Ammon's horn (tissue), 1 donor: ENCODE results near the gene SIRT3.
A peak's percentile ranks its signal among the peaks of the same experiment; 100 is the strongest.
"Not testable (repeated sequence)": the region's sequence is repeated elsewhere in the genome, so short reads cannot be mapped to it uniquely, and the experiment has no call there.

Experiments used
- DNase-seq: peaks from one replicate; pipeline ENCODE4 v3.0.0-alpha.2; 2016; ENCODE audit warnings: low spot score

The SIRT3 gene

DNA sequence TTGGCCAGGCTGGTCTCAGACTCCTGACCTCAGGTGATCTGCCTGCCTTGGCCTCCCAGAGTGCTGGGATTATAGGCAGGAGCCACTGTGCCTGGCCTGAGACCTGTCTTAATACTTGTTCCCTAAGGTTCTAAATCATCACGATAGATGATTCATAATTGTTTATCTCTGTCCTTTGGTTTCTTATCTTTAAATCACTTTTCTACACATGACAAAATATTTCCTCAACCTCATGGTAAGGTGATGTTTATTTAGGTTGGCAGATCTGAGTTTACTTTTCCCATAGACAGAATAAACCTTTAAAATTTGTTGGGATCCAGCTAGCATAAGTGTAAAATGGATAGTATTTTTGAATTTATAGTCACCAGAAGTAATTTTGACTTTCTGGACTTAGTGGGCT, 4.2 kb upstream of the SIRT3 start:
- no peak for DNase-seq

DNA sequence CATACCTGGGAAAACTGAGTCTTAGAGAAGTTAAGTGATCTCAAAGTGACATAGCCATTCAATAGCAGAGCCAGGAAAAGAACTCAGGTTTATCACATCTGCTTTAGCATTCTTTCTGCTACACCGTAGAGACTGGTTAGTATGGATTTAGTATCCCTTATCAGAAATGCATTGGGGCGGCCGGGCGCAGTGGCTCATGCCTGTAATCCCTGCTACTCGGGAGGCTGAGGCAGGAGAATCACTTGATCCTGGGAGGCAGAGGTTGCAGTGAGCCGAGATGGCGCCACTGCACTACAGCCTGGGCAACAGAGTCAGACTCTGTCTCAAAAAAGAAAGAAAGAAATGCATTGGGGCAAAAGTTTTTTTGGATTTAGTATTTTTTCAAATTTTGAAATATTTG, 2.2 kb upstream of the SIRT3 start:
- DNase-seq: not testable (repeated sequence)

DNA sequence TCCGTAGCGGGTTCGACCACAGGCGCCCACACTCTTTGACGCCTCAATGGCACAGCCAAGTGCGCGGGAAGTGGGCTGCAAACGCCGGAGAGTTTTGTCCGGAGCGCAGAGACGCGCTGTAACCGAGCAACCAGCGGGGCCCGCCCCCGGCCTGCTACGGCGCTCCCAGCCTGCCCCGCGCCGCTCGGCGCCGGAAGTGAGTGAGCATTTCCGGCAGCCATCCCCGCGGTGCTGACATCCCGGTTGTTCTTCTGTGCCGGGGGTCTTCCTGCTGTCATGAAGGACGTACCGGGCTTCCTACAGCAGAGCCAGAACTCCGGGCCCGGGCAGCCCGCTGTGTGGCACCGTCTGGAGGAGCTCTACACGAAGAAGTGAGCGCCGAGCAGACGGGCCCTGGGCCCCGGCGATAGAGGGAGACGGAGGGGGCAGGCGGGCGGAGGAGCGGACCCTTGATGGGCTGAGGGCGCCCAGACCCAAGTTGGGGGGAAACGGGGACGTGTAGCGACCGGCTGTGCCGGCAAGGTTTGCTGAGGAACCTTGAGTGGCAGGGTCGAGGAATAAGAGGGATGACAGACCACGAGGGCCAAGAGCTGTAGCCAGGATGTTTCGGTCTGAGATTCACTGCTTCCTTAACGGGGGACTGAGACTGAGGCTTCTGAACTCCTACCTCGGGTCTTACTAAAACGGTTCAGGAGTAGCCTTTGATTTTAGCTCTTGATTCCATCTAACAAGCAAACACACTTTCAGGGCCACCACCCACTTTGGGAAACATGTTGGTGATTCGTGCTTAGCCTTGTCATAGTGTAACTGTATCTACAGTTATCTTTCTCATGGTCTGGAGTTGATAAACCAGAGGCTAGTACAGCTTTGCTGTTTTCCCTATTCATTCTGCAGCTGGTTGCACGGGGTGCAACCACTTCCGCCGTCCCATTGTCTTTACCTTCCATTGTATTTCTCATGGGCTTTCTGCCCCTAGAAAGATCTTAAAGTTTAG, 929 bp upstream of the SIRT3 start, which contains the start of gene PSMD13:
Gene PSMD13, plus strand, starts transcription at position 203 of the 994 bp plus-strand sequence. Its CDS starts 74 bp downstream, at position 277.
- peak; percentile 84 for DNase-seq

DNA sequence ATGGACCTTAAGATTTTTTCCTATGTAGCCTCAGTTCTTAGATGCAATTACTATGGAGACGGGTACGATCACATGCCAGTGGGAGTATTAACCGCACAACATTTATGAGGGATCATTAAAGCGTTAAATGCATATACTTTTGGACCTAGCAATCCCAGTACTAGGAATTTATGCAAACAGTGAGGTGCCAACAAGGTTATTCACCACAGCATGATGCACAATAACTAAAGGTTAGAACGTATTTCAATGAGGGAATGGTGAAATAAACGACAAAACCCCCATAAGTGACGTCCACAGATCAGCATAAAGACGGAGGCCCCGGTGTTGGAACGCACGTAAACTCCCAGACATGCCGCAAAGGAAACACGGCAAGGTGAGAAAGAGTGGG, 539 bp downstream of the SIRT3 start:
- no peak for DNase-seq

DNA sequence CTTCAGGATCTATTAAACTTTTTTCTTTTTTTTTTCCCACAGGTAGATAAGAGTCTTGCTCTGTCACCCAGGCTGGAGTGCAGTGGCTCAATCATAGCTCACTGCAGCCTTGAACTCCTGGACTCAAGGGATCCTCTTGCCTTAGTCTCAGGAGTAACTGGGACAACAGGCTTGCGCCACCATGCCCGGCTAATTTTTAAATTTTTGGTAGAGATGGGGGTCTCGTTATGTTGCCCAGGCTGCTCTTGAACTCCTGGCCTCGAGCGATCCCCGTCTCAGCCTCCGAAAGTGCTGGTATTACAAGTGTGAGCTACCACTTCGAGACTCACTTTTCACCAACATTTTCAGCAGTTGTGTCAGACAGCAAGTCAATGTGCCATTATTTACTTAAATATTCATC, 962 bp downstream of the SIRT3 start:
- DNase-seq: no peak

DNA sequence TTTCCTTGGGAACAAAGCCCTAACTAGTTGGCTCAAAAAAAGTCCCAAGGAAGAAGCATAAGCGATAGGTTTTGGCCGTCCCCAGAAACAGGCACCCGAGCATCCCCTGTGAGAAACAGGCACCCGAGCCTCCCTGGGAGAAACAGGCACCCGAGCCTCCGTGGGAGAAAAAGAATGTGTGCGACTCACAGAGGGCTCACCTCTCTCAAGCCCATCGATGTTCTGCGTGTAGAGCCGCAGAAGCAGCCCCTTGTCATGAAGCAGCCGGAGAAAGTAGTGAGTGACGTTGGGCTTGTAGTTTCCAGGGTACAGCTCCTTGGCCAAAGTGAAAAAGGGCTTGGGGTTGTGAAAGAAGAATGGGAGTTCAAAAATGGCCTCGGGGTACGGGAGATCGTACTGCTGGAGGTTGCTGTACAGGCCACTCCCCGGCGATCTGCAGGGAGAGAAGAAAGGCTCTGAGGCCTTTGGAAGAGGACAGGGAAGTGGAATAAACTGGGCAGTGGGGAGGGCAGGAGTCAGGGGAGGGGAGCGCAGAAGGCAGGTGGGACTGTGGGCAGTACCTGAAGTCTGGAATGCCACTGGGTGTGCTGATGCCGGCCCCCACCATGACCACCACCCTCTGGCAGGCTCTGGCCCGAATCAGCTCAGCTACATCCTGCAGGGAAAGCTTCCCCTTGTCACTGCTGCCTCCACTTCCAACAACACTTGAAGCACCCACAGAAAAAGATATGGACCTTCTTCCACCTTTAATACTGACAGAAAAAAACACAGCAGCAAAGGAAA, 3.2 kb downstream of the SIRT3 start:
- DNase-seq: no peak

DNA sequence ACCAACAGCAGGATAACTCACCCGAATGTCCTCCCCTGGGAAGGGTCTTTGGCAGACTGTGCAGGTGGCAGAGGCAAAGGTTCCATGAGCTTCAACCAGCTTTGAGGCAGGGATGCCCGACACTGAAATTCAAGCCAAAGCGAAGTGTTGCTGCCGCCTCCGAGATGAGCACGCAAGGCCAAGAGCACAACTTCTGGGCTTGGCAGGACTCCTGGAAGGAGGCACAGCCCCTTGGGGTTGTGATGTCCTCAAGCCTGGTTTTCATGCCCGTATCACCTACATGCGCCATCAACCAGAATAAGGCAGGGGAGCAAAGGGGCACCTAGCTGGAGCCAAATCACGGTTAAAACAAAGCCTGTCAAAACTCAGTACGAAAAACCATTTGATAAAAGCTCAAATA, 5.7 kb downstream of the SIRT3 start:
- DNase-seq: no peak

DNA sequence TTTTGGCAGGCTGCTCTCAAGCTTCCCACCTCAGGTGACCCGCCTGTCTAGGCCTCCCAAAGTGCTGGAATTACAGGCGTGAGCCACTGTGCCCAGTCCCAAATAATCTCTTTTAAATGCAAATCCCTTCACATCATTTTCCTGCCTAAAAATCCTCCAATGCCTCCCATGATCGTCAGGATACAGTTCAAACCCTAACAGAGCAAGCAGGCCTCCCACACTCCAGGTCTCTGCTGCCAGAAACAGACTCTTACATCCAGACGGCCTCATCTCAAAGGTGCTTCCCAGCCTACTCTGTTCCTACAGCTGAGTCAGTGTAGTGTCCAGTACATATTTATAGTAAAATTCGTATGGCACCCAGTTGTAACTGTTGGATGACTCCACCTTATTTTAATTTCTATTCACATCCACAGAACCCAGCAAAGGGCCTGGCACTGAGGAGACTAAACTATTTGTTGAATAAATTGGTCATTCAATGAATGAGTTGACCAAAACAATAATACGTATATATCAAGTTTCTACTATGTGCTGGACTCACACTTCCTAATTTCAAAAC, 8.2 kb downstream of the SIRT3 start:
- no peak for DNase-seq

DNA sequence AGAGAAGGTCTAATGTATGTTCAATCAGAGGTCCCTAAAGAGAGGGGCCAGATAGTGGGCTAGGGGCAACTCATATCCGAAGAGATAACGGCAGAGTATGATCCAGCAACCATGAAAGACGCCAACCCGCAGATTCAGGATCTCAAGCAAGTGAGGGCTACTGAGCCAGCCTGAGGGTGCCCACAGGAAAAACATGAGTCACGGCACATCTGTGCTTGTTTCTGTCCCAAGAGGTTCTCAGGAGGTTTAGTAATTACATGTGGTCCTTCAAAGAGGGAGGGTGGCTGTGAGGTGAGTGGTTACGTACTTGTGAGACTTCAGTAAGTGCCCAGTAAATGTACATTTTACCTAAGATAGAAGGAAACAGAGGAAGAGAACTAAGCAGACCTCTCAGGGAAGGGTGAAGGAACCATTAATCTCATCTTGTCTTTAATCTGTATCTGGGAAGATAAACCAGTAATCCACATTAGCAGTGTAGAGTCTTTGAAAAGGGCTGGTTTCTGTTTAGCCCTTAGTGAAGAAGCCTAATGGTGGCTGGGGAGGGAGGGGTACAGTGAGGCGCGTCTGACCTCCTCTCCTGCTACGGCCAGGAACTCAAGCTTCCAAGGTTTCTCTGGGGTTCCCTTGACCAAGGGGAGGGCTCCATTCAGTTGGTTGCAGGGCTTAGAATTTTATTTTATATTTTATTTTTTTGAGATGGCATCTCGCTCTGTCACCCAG, 10.2 kb downstream of the SIRT3 start:
- DNase-seq: no peak

DNA sequence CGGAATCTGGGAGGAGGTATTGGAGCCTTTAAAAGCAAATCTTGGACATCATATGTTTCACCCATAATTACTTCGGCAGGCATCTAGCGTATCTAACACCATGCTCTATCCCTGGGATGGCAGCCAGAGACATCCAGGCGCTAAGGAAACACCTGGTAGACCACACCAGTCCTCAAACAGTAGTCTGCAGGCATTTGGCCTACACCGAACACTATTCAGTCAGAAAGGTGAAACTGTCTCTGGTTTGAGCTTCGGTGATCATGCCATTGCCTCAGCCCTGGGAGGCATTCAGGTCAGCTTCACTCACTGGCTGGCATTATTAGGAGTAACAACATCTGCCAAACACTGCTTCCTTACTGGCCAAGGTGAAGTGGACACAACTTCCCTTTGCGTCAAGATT, 11.7 kb downstream of the SIRT3 start:
- no peak for DNase-seq

DNA sequence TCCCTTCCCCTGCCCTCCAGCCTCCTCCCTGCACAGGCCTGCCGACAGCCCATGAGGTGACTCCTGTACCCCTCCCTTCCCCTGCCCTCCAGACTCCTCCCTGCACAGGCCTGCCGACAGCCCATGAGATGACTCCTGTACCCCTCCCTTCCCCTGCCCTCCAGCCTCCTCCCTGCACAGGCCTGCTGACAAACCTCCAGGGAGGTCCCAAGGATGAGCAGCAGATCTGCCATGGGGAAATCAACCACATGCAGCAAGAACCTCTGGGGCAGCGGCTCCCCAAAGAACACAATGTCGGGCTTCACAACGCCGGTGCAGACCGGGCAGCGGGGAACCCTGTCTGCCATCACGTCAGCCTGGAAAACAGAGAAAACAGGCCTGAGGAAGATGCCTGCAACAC, 12.3 kb downstream of the SIRT3 start:
- no peak for DNase-seq

DNA sequence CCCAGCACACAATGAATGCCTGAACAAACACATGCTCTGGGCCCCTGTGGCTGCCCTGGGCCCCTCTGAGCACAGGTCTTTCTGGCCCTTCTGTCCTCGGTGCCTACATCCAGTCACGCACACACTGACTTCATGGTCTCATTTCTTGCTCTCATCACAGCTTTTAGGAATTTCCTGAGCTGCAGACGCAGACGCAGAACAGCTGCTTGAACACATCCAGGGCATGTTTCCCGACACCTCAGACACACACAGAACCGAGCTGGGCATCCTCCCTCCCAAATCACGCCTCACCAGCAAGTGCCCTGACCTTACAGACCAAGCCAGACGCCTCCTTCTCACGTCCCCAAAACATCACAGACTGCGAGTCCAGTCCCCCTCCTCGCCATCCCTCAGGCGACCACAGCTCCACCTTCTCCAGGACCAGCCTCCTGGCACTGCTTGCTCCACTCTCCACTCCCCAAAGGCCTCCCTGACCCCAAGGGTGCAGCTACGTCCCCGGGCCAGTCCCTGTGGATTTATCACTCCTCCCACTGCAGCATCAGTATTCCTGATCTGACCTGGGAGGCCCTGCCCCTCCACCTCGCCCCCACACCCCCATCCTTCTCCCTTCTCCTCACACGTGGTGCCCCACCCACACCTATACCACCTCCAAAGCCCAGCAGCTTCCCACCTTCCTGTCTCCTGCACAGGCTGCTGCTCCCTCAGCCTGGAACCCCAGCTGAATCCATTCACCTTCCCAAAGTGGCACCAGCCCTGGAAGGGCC, 12.9 kb downstream of the SIRT3 start:
- DNase-seq: no peak

DNA sequence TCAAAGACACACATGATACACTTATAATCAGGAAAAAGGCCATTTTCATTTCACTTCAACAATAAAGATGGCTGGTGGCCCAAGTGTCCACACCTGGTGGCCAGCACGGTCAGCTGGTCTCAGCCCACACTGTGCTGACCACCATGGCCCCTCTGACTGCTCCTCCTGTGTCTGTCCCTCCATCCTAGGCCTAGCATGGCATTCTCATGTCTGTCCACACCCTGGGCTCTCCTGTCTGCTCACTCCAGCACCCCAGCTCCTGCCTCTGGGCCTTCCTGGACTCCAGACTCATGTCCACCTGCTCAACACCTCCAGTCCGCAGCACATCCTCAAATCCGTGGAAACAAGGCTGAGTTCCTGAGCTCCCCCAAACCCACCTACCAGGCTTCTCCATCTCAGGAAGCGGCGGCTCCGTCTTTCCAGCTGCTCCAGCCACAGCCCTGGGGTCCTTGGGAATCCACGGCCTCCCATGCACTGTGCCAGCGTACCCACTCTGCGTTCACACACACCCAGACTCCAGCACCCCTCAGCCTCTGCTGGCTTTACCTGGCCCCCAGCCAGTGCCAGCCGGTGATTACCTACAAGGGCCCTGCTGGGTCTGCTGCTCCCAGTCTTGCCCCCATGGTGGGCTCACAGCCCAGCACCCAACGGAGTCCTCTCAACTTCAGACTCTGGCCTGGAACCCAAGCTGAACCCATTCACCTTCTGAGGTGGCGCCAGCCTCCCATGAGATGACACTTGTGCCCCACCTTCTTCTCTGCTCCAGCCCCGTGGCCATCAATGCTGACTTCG, 13.9 kb downstream of the SIRT3 start:
- no peak for DNase-seq

DNA sequence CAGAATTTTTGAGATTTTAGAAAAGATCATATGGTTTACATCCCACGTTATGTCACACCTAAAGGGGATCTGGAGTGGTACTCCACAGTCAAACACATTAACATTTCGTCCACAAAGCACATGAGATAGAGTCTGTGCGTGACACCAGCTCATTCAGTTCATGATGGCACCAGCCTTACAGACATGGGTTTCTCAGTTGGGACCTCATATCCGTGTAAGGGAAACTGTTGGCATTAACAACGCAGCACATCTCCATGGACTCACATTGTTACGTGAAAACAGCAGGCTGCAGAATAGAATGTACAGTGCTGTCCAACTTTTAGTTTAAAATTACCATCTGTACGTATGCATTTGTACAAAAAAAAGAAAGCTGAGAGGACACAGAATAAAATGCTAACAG, 14.6 kb downstream of the SIRT3 start:
- DNase-seq: no peak

DNA sequence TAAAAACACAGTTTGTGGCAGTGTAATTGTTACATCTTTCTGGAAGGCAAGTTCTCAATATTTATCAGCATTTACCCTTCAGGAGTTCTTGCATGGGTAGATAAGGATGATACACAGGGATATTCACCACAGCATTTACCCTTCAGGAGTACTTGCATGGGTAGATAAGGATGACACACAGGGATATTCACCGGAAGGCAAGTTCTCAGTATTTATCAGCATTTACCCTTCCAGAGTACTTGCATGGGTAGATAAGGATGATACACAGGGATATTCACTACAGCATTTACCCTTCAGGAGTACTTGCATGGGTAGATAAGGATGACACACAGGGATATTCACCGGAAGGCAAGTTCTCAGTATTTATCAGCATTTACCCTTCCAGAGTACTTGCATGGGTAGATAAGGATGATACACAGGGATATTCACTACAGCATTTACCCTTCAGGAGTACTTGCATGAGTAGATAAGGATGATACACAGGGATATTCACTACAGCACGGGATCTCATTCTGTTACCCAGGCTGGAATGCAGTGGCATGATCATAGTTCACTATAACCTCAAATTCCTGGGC, 15.4 kb downstream of the SIRT3 start:
- DNase-seq: not testable (repeated sequence)

DNA sequence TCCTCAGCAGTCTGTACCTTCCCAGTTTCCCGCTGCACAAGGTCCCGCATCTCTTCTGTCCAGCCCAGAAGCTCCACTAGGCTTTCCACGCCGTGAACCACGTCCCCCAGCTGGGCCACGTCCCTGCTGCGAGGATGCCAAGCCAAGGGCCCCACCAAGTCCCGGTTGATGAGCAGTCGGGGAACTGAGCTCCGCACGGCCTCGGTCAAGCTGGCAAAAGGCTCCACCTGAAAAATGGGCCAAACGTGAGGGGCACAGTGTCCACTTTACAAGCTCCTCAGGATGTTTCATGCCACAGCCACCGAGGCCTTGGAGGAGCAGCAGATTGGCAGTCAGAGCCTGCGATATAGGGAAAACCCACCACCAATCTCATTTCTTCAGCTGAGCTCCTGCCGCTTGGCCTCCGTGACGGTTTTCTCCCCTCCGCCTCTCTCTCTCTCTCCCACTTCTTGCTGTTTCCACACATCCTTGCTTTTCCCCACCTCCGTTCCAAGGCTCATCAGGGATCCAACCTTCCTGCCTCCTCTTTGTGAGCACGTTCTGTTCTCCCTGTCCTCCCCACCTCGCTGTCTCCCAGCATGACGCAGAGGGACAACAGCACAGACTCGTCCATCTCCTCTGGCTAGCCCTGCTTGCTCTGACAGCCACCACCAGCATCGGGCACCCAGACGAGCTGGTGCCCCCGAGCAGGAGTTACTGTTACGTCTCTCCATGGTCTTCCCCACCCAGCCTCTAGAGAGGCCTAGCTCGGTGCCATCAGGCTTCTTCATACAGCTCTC, 17.1 kb downstream of the SIRT3 start:
- no peak for DNase-seq

DNA sequence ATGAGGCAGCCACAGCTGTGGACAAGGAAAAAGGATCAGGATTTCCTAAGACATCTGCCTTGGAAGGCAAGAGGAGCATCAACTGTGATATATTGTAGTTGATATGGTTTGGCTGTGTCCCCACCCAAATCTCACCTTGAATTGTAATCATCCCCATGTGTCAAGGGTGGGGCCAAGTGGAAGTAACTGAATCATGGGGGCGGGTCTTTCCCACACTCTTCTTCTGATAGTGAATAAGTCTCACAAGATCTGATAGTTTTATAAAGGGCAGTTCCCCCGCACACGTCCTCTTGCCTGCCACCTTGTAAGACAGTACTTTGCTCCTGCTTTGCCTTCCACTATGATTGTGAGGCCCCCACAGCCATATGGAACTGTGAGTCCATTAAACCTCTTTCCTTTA, 18.4 kb downstream of the SIRT3 start:
- no peak for DNase-seq

DNA sequence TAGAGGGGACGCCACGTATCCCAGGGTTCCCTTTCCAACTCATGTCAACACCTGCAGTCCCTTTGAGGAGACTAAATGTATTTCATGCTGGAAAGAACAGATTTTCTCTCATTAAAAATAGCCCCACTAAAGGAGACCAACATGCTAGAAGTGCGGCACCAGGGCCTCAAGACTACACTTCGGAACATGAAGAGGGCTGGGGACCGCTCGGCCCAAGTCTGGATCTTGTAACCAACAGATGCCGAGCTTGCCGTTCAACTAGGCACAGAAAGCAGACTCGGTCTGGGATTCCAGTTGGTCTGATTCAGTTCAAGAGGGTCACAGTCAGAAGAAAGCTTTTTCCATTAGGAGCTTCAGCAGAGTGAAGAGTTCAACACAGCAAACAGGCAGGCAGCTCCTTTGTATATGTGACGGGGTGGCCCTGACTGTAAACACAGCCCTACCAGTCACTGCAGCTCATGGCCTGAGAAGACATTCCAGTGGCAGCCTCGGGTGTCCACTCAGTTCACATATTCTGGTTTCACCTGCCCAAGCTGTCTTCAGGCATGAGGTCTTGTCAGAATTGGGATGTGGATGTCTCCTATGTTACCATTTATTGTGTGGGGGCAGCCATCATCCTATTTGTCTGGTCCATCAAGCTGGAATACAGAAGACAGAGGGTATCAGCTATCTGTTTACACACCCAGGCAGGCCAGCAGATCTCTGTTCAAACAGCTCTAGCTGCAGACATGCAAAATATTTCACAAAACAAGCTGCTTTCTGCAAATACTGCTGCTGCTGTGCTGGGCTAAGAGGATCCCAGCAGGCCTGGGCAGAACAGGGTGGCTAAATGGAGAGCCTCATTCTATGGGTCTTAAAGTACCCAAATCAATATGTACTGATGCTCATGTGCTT, 19.8 kb downstream of the SIRT3 start:
- DNase-seq: no peak
